ENCODE measurements around the gene CCDC158. TPM values are rescaled to one million over a fixed set of nuclear protein-coding genes. Genes with fewer than 3 reads are reported as not detected.

CCDC158 gene
- total and polyA plus RNA-seq, 2 of the 4 experiments (the other 2 are of a cell fraction) = not detected

GRCh38 chr4:76316131-76316530, 104.8 kb downstream of the CCDC158 start:
- no peak for ATAC-seq (ENCODE audit: low read depth)
- Histone ChIP-seq H3K27me3 (ENCODE audit: control insufficient read depth, insufficient read depth, low read length) (no peaks in the 10 kb centered on the region), H3K36me3 (ENCODE audit: control insufficient read depth, insufficient read depth, low read length) (no peaks in the 10 kb centered on the region), H3K23ac (ENCODE audit: low read depth, low read length) (no peak overlapping the region), H3K18ac (ENCODE audit: low read depth, low read length) (no peak overlapping the region), H2AK9ac (replicated peaks; ENCODE audit: low read depth, low read length, poor library complexity) (no peak overlapping the region), H2AFZ (replicated peaks; ENCODE audit: low read length, poor library complexity) (no peak overlapping the region), H3K9me3 (ENCODE audit: control insufficient read depth, insufficient read depth, low read length) (peaks cover 2% of the 10 kb centered on the region), H3K14ac (replicated peaks; ENCODE audit: low read depth, low read length) (no peak overlapping the region), H3K27ac (ENCODE audit: insufficient read depth, low read length) (no peak overlapping the region), H2BK120ac (ENCODE audit: low read depth, low read length) (no peak overlapping the region), H2AK5ac (ENCODE audit: low read depth, low read length) (no peak overlapping the region), H3K4me1 (ENCODE audit: control insufficient read depth, insufficient read depth, low read length) (no peaks in the 10 kb centered on the region), H3K4me3 (ENCODE audit: insufficient read depth, low read depth, low read length) (no peak overlapping the region), H3K4me2 (ENCODE audit: low read depth, low read length) (no peak overlapping the region), H3K56ac (ENCODE audit: extremely low read depth, insufficient read depth, low read length) (no peak overlapping the region), H2BK20ac (ENCODE audit: low read depth, low read length) (no peak overlapping the region), H4K20me1 (ENCODE audit: insufficient read depth, low read length) (no peaks in the 10 kb centered on the region), H3K9ac (ENCODE audit: low read depth, low read length) (no peak overlapping the region), H2BK5ac (ENCODE audit: low read depth, low read length, poor library complexity, severe bottlenecking) (no peak overlapping the region), H3K79me1 (ENCODE audit: low read depth in 1 of 2, low read length in 2 of 2) (no peaks in the 10 kb centered on the region), H4K8ac (ENCODE audit: low read depth in 2 of 2, low read length in 2 of 2) (no peak overlapping the region), H4K91ac (ENCODE audit: insufficient read depth, low read depth, low read length) (no peak overlapping the region), H3K9me1 (ENCODE audit: insufficient read depth, low read length) (no peaks in the 10 kb centered on the region), H3K4ac (ENCODE audit: low read depth, low read length) (no peak overlapping the region), H4K5ac (ENCODE audit: low read depth, low read length) (no peak overlapping the region), H2BK15ac (ENCODE audit: low read depth, low read length) (no peak overlapping the region)
- no peak for DNase-seq
- intact Hi-C loops (cut with micrococcal nuclease) (no loop called here), in situ Hi-C loops (cut with MboI; ENCODE audit: low sequenced_read_pairs) (no loop called here), dilution Hi-C loops (cut with HindIII; ENCODE audit: low sequenced_read_pairs, unreplicated experiment) (no loop called here)
- TF ChIP-seq FOS (IDR thresholded peaks at IDR 0.05; ENCODE audit: low read depth, low read length) (no peak), CEBPB (IDR thresholded peaks at IDR 0.05; ENCODE audit: low read depth, low read length) (no peak), POLR2A (IDR thresholded peaks at IDR 0.05; ENCODE audit: low read depth, low read length) (no peak), MXI1 (IDR thresholded peaks at IDR 0.05; ENCODE audit: borderline replicate concordance, low read depth, low read length) (no peak), RAD21 (IDR thresholded peaks at IDR 0.05; ENCODE audit: low read length) (no peak), CHD1 (IDR thresholded peaks at IDR 0.05; ENCODE audit: low read depth, low read length) (no peak)
- no CpG with 5 or more reads among the region's 1 CpG for WGBS, 2 experiments (ENCODE audit: extremely low coverage in 2 of 2, insufficient read length in 1 of 2)
- BruUV-seq (replicated peaks) = no TSS peak
- ChIA-PET POLR2A (ENCODE audit: unreplicated experiment) (interaction anchor here (0.6 kb wide), 1 partner anchor 241 kb away, joined by 18 read pairs; the partner anchor contains the start of gene ART3), CTCF (interaction anchor here (0.5 kb wide), 1 partner anchor 143 kb away, joined by 3 read pairs; no protein-coding TSS in a partner anchor)
